Measurements from ENCODE around the gene ZNF680. TPM values are rescaled to one million over a fixed set of nuclear protein-coding genes. Genes with fewer than 3 reads are reported as not detected.
"Not testable (repeated sequence)": the region's sequence is repeated elsewhere in the genome, so short reads cannot be mapped to it uniquely, and the experiment has no call there.

ZNF680 gene
- total RNA-seq, 1 experiment from 2014 or later: 12.1 TPM

DNA sequence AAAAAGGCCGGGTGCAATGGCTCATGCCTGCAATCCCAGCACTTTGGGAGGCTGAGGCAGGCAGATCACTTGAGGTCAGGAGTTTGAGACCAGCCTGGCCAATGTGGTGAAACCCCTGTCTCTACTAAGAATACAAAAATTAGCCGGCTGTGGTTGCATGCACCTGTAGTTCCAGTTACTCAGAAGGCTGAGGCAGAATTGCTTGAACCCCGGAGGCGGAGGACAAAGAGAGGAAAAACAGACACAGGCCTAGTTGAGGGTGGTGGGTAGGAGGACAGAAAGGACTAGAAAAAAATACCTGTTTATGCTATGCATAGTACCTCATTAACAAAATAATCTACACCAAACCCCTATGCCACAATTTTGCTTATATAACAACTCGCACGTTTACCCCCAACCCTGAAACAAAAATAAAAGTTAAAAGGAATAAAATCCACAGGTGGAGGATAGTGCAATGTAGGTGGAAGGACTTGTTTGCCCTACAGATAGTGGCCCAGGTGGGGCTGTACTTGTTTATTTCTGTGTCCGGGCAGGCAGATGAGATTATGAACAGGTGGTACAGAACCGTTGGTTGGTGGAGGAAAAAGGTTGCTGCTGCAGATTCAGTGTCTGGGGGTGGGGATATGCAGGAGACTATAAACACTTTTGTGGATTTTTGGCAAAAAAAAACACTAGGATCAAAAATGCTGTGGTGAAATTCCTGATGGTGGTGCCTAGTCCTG, 5.1 kb downstream of the ZNF680 start:
- DNase-seq (ENCODE audit: low read depth): no peak

DNA sequence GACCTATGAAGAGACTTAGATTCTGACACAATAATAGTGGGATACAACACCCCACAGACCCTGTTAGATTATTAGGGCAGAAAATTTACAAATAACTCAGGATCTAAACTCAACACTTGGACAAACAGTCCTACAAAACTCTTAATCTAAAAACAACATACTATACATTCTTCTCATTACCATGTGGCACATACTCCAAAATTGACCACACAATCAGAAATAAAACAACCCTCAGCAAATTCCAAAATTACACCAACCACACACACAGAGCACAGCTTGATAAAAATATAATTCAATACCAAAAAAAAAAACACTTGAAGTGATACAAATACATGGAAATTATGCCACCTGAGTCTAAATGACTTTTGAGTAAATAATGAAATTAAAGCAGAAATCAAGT, 7.8 kb downstream of the ZNF680 start:
- no peak for DNase-seq (ENCODE audit: low read depth)

DNA sequence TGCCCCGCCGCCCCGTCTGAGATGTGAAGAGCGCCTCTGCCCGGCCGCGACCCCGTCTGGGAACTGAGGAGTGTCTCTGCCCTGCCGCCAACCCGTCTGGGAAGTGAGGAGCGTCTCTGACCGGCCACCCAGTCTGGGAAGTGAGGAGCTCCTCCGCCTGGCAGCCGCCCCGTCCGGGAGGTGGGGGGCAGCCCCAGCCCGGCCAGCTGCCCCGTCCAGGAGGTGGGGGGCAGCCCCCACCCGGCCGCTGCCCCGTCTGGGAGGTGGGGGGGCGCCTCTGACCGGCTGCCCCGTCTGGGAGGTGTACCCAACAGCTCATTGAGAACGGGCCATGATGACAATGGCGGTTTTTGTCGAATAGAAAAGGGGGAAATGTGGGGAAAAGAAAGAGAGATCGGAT, 8.7 kb downstream of the ZNF680 start:
- DNase-seq (ENCODE audit: low read depth): not testable (repeated sequence)

- no peak for DNase-seq (ENCODE audit: low read depth)
Measured at GRCh38 chr7:64551375-64552142, 11.3 kb downstream of the ZNF680 start.

DNA sequence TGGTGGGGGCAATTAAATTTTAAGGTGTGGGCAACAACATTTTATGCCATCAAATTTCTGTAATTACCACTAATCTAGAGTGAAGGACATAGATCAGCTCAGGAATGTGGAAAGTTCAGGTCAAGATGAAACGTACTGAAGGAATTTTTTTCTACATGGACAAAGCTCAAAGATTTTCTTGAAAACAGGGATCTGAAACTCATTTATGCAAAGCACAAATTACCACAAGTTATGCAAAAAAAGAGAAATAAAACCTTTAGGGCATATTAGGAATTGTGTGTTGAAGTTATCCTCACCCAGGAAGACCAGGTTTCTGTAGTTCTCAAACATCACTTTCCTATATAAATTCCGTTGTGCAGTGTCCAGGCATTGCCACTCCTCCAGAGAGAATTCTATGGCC, 18.9 kb downstream of the ZNF680 start:
- DNase-seq (ENCODE audit: low read depth): no peak

DNA sequence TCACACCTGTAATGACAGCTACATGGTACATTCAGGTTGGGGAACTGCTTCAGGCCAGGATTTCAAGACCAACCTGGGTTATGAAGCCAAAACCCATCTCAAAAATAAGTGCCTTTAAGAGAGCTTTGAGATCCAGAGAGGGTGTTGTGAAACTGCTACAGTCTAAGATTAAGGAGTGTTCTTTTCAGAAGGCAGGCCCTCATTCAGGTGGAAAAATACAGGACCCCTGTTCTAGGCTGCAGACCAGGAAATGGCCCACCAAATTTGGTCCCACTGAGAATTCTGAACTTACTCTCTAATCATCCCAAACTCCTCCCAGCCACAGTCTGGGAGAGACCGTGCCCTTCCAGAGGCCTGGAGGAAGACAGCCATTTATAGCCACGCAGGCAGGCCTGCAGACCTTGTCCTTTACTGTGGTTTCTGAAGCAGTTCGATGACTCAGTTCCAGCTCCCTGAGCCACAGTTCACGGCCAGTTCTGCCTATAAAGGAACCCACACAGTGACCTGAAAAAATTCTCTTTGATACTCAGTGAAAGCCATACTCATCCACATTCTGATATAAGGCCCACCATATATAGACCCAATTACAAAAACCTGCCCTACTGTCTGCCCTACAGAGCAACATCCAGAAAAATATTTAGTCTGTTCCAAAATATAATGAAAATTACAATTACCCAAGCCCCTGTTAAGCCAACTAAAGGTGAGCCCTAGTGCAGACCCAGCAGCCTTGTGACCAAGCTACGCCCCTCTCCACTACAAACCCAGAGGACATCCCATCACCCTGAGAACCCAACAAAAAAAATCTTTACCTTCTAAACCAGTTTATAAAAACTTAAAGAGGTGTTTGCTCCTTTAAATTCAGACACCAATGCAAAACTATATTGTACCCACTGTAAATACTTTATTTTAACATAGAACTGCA, 21.2 kb downstream of the ZNF680 start:
- DNase-seq (ENCODE audit: low read depth): peak; percentile 93

DNA sequence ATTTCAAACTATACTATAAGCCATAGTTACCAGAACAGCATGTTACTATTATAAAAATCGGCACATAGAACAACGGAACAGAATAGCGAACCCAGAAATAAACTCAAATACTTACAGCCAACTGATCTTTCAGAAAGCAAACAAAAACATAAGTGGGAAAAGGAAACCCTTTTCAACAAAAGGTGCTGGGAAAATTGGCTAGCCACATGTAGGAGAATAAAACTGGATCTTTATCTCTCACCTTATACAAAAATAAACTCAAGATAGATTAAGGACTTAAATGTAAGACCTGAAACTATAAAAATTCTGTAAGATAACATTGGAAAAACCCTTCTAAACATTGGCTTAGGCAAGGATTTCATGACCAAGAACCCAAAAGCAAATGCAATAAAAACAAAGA, 29.1 kb downstream of the ZNF680 start:
- no peak for DNase-seq (ENCODE audit: low read depth)

DNA sequence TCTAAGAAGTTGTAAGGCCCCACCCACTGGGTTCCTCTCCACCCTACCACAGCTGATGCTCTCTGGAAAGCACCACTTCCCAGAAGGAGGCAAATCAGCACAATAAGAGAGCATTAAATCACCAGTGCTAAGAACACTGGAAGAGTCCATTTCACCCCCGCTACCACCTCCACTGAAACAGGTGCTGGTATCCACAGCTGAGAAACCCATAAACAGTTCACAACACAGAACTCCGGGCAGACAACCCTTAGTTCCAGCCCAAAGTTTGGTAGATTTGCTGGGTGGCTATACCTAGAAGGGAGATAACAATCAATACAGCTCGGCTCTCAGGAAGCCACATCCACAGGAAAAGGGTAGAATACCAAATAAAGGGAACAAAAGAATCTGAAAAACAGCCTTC, 34.1 kb downstream of the ZNF680 start:
- no peak for DNase-seq (ENCODE audit: low read depth)

GRCh38 chr7:64521409-64521984, 41.4 kb downstream of the ZNF680 start:
- DNase-seq (ENCODE audit: low read depth): no peak

- DNase-seq (ENCODE audit: low read depth): peak; percentile 10
Measured at GRCh38 chr7:64516451-64516850, 46.4 kb downstream of the ZNF680 start.

DNA sequence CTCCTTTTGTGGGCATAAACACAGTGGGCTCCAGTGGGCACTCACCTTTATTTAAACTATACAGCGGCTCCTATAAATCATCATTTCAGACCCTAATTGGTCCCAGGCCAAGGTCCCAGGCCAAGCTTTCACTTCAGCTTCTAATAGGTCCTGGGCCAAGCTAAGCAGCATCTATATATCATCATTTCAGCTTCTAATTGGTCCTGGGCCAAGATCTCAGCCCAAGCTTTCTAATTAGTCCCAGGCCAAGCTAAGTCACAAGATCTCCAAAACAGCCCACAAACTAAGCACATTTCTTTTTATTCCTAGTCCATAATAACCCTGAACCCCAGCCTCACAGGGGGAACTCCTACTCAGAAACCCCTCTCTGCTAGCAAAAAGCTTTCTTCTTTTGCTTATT, 47.1 kb downstream of the ZNF680 start:
- peak; percentile 28 for DNase-seq (ENCODE audit: low read depth)

DNA sequence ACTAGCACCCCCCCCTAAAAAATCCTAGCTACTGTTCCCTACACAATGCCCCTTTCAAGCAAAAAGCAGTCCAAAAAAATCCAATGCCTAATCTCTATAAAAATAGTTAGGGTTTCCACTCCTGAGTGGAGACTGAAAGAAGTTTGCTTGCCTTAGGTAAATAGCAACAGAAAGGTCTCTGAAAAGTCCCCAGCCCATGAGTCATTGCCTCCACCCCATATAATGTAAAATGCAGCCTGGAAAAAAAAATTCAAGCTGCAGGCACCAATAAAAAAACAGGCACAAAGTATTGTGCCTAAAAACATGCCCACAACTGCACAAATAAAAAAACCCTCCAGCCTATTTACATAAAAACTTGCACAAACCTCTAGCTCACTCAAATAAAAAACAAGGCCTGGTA, 47.5 kb downstream of the ZNF680 start:
- peak; percentile 62 for DNase-seq (ENCODE audit: low read depth)

DNA sequence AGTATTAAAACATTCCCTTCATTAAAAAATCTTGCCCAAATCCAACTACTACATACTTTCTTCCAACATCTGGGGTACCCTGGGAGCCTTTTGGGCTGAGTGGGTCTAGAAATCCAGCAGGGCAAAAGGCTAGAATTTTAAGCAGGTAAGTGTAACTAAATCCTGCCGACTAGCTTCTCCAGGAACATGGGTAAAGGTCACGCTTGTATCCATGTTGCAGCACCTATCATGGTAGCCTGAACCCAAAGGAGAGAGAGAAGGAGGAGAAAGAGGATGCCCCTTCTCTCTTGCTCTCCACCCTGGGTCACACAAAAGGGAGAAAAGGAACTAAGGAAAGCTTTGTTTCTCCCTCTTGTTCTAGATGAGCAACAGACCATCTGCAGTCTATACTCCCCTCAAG, 53.3 kb downstream of the ZNF680 start:
- DNase-seq (ENCODE audit: low read depth): no peak

DNA sequence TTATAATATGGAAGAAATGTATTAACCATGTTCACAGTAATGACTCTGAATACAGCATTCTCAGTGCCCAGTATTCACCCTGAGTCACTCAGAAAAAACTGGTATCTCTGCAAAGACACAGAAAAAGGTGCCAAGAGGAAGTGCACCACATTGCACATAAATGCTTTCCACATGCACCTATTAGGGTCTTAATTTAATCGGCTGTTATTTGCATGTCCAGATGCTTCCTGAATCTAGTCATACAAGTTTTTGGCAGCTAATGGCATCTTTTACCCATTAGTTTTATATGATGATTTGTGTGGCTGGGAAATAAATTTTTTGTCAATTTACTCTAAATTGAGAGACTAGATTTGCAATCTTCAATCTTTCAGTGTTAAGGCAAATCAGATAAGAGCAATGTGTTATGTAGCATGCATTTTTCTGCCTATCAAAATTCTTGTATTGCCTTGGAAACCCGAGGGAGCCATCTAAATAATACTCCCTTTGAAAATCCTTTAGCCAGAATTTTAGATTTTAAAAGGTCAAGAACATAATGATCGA, 58.2 kb downstream of the ZNF680 start:
- DNase-seq (ENCODE audit: low read depth): peak; percentile 8

DNA sequence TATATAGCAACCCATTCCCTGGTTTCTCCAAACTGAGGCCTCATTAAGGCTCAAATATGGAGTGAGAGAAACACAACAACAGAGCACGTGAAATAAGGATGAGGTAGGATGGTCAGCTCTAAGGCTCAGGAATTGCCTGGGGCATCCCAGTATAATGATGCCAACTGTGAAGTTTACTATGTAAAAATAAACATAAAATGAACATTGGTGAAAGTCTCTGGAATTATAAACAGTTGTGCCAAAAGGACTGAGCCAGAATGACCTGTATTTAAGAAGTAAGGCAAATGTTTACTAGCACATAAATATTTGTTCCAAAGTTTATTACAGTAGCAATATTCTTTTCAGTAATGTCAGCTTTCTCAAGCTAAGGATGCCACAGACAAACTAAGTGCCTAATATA, 64.6 kb downstream of the ZNF680 start:
- peak; percentile 28 for DNase-seq (ENCODE audit: low read depth)

DNA sequence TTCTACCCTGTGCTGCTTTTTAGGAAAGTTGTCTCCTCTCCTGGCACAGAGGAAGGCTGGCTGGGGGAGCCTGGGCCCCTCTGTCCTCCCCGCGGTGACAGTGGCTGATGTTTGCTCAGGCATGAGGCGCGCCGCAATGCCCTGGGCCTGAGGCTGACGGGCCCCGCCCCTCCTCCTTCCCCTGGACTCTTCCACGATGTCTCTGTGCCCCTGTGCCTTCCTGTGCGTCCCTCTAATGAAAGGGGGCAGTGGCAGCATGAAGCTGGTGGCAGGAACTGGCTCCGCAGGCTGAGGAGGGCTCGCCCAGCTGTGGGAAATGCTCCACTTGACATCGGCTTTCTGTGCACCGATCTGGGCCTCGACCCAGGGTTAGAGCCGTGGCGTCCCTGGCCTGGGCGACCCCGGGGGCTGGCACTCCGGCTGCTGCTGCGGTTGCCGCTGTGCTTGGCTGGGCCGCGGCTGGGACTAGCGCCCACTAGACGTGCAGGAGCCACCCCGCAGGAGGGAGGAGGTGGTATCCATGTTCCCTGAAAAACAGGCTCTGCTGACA, 67.9 kb downstream of the ZNF680 start:
- DNase-seq (ENCODE audit: low read depth): no peak

DNA sequence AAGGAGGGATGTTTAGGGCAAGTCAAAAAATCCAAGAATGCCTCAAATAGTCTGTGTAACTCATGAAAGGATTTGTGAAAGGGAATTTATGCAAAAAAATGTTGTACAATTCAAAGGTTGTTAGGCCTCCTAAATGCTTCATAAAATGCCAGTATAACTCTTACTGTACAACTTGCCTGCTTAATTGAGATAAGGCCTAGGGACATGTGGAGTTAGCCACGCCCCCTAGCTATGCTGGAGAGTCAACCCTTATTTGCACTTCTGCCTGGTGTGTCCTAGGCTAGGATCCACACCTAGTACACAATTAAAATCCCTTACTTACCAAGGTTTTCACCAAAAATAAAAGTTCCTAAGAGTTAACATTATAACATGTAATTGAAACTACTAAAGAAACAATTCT, 77.2 kb downstream of the ZNF680 start:
- DNase-seq (ENCODE audit: low read depth): no peak

Data from M059J (cell line).